Activated B cell treated with CpG ODN at 0.5 μM for 24 hours (primary cell): ENCODE results near the gene MESD. TPM values are rescaled to one million over a fixed set of nuclear protein-coding genes. Genes with fewer than 3 reads are reported as not detected.

ENCODE experiments used
- ATAC-seq: fragments of 200-7000 bp; cut with Tn5 transposase; one replicate; pipeline ENCODE4 v1.10.0; 2021; ENCODE audit warnings: low read depth, mild to moderate bottlenecking, moderate library complexity
- CTCF ChIA-PET: fragments of 350-600 bp; sonication (Branson Sonifier 250); formaldehyde crosslinking; loops from one replicate; lab custom pipeline; 2021; ENCODE audit warnings: antibody characterized with exemption; lab: Charles Lee
- POLR2A ChIA-PET: fragments of 350-600 bp; sonication (Branson Sonifier 250); formaldehyde crosslinking; loops from one replicate; lab custom pipeline; 2021; ENCODE audit warnings: antibody characterized with exemption; lab: Charles Lee
- DNase-seq: peaks from one replicate; pipeline ENCODE4 v3.0.0; 2022
- H3K27ac Mint-ChIP-seq: one replicate; pipeline ENCODE4 v1.8.0; 2020; ENCODE audit warnings: mixed read lengths
- H3K27me3 Mint-ChIP-seq: one replicate; pipeline ENCODE4 v1.8.0; 2021; ENCODE audit warnings: mixed read lengths
- H3K36me3 Mint-ChIP-seq: one replicate; pipeline ENCODE4 v1.8.0; 2021; ENCODE audit warnings: low read depth, mixed read lengths
- H3K4me1 Mint-ChIP-seq: one replicate; pipeline ENCODE4 v1.8.0; 2021; ENCODE audit warnings: mixed read lengths
- H3K4me3 Mint-ChIP-seq: one replicate; pipeline ENCODE4 v1.8.0; 2020; ENCODE audit warnings: mild to moderate bottlenecking, mixed read lengths
- H3K9me3 Mint-ChIP-seq: one replicate; pipeline ENCODE4 v1.8.0; 2020; ENCODE audit warnings: mixed read lengths
- CTCF ChIP-seq: fragments of 200-600 bp; IDR thresholded peaks from one replicate; pipeline ENCODE4 v1.8.0; 2022; ENCODE audit warnings: antibody characterized with exemption, mild to moderate bottlenecking
- intact Hi-C: fragments of 100-400 bp; cut with micrococcal nuclease; formaldehyde crosslinking; loops from one replicate; pipeline ENCODE4 v1.15.1; 2024
- total RNA-seq: library from RNA; stranded (reverse); gene quantifications from 2 replicates; pipeline ENCODE4 v1.2.3, GENCODE V29; 2022

The MESD gene
- total RNA-seq, 1 donor from 2014 or later, result 23.8 TPM

- no peak for DNase-seq
- Mint-ChIP-seq H3K36me3 (peaks cover 2% of the 10 kb centered on the region), H3K27me3 (no peaks in the 10 kb centered on the region), H3K4me1 (peaks cover 3% of the 10 kb centered on the region), H3K27ac (no peak overlapping the region), H3K9me3 (no peaks in the 10 kb centered on the region), H3K4me3 (no peak overlapping the region)
- ChIA-PET CTCF (interaction anchor here (1.4 kb wide), 1 partner anchor 448 kb away, joined by 4 read pairs; no protein-coding TSS in a partner anchor), POLR2A (no interaction called here)
- ATAC-seq, result no peak
- intact Hi-C loops, result no loop called here
- no peak for TF ChIP-seq CTCF
Observed at GRCh38 chr15:81015621-81016488, 26.2 kb upstream of the MESD start.

DNA sequence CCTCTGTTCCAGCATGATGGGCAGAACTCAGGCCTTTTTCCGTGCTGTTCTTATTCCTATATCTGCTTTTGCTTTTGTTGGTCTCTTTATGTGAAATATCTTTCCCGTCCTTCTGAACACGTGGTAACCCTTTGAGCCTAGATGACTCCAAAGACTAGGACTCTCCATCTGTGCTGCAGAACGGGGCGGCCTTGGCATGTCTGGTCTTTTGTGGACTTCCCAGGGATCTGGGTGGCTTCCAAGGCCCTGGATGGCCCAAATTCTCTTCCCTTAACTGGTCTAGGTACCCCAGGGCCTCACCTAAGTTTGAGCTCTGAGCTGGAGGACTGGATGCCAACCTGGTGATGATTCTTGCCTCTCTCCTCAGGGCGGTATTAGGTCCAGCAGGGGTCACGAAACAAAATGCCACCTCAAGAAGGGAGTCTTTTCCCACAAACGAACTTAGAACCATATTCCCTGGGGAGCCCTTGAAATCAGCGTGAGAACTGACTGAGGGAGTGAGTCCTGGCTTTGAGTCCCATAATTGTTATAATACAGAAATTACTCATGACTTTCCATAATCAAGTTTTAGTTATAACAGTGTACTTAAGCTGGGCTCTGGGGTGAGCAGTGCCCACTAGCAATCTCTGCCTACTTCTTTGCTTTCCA is 25.0 kb upstream of the MESD start:
- CTCF ChIA-PET, result interaction anchor here (1.4 kb wide), 1 partner anchor 447 kb away, joined by 4 read pairs; no protein-coding TSS in a partner anchor
- DNase-seq (no peak), ATAC-seq (no peak)
- Mint-ChIP-seq H3K4me1 (peaks cover 9% of the 10 kb centered on the region), H3K27me3 (no peaks in the 10 kb centered on the region), H3K4me3 (no peak overlapping the region), H3K9me3 (no peaks in the 10 kb centered on the region), H3K27ac (no peak overlapping the region), H3K36me3 (peaks cover 7% of the 10 kb centered on the region)
- POLR2A ChIA-PET, result no interaction called here
- intact Hi-C loops, result no loop called here
- TF ChIP-seq CTCF, result no peak

DNA sequence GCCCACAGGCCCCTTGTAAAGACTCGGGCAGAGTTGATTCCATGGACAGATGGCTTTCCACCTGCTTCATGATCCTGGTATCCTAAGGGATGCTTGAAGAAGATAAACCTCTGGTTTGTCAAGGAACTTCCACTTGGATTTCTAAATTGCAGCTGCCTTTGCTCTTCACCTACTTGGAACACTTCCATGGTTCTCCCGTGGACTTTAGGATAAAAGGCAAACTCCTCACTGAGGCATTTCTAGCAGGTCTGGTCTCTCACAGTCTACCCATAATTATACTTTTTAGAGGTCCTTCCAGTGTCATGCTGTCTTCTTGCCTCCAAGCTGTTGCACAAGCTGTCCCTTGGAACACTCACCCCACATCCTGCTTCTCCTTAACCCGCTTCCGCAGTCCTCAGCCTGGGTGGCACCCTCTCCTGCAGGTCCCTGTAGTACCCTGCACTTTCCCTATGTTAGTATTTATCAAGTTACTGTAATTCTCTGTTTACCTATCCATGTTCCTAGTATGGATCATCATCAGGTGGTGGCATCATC is 23.8 kb upstream of the MESD start:
- ChIA-PET POLR2A (no interaction called here), CTCF (no interaction called here)
- TF ChIP-seq CTCF, result no peak
- no peaks in the 10 kb centered on the region for H3K27me3 Mint-ChIP-seq
- no peak overlapping the region for H3K27ac Mint-ChIP-seq
- DNase-seq (no peak), ATAC-seq (no peak)
- H3K4me3 Mint-ChIP-seq, result no peak overlapping the region
- no peaks in the 10 kb centered on the region for H3K9me3 Mint-ChIP-seq
- intact Hi-C loops, result no loop called here
- peaks cover 7% of the 10 kb centered on the region for H3K36me3 Mint-ChIP-seq
- H3K4me1 Mint-ChIP-seq, result peaks cover 19% of the 10 kb centered on the region

DNA sequence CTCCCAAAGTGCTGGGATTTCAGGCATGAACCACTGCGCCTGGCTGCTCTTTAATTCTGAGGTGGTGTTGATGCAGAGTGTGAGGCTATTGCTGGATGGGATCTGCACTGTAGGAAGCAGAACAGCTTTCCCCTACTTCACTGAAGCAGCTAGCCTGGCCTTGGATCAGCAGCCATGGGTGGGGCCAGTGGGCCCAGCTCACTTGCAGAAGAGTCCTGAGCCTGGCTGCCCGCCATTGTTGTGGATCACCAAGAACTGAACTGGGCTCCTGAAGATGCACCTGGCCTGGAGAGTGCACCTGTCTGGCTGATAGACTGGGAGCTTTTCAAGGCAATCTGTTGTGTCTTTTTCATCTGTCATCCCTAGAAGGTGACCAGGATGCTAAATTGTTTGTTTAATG is 23.0 kb upstream of the MESD start:
- no peak overlapping the region for H3K4me3 Mint-ChIP-seq
- no peak for DNase-seq
- no peaks in the 10 kb centered on the region for H3K27me3 Mint-ChIP-seq
- no peak for TF ChIP-seq CTCF
- POLR2A ChIA-PET, result interaction anchor here (1.8 kb wide), 1 partner anchor 11 kb away, joined by 3 read pairs; no protein-coding TSS in a partner anchor
- intact Hi-C loops, result no loop called here
- ATAC-seq, result no peak
- H3K36me3 Mint-ChIP-seq, result peaks cover 7% of the 10 kb centered on the region
- no peaks in the 10 kb centered on the region for H3K9me3 Mint-ChIP-seq
- CTCF ChIA-PET, result no interaction called here
- H3K27ac Mint-ChIP-seq, result no peak overlapping the region
- peaks cover 26% of the 10 kb centered on the region for H3K4me1 Mint-ChIP-seq

- Mint-ChIP-seq H3K36me3 (peaks cover 10% of the 10 kb centered on the region), H3K9me3 (no peaks in the 10 kb centered on the region), H3K4me3 (no peak overlapping the region), H3K27me3 (no peaks in the 10 kb centered on the region), H3K4me1 (peaks cover 34% of the 10 kb centered on the region), H3K27ac (no peak overlapping the region)
- DNase-seq, result no peak
- intact Hi-C loops, result no loop called here
- no peak for ATAC-seq
- no peak for TF ChIP-seq CTCF
- ChIA-PET CTCF (no interaction called here), POLR2A (interaction anchor here (1.8 kb wide), 1 partner anchor 10 kb away, joined by 3 read pairs; no protein-coding TSS in a partner anchor)
Observed at GRCh38 chr15:81011593-81011992, 22.0 kb upstream of the MESD start.
